GM13977 (cell line): ENCODE data around the gene PTK6.

Source experiments
- DNase-seq: peaks from one replicate; pipeline ENCODE4 v3.0.0; 2012; ENCODE audit warnings: low spot score
- CTCF ChIP-seq: IDR thresholded peaks from 2 replicates; pipeline ENCODE4 v1.5.1; 2012; ENCODE audit warnings: mild to moderate bottlenecking, control low read depth; ENCODE audit not compliant: insufficient read depth; ENCODE audit errors: extremely low read depth, missing control alignments
- in situ Hi-C: fragments of 300-500 bp; cut with MboI; formaldehyde crosslinking; loops from one replicate; pipeline ENCODE4 v1.12.0; 2022; ENCODE audit warnings: low sequenced_read_pairs, low pct_unique_long_range_greater_than_20kb, mixed read lengths, inconsistent platforms; ENCODE audit not compliant: unreplicated experiment

PTK6 gene

GRCh38 chr20:63525185-63525584 is 12.0 kb downstream of the PTK6 start:
- in situ Hi-C loops: no loop called here
- TF ChIP-seq CTCF: no peak
- no peak for DNase-seq

DNA sequence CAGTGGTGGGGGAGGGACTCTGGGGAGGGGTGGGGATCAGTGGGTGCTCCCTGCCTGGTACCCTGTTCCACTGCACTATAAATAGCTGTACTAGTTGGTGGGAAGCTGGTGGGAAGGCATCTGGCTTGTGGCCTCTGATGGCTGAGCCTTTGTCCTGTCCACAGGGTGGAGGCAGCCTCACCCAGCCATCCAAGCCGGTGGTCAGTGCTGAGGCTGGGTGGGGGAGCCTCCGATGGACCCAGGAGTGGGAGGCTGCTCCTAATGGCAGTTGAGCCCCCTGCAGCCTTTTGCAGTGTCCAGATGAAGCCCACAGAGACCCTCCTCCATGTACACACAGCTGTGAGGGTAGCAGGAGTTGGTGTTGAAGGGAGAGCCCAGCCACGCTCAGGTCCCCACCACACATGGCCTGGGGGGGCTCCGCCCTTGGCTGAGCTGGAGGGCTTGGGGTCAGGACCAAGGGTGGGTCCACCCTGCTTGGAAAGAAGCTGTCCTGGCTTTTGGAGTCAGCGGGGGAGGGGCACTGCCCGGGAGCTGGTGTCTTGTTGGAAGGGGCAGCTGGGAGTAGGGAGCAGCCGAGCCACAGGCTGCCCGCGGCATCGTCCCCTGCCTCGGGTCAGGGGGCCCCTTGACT is 14.1 kb downstream of the PTK6 start:
- in situ Hi-C loops: no loop called here
- DNase-seq: no peak
- no peak for TF ChIP-seq CTCF

DNA sequence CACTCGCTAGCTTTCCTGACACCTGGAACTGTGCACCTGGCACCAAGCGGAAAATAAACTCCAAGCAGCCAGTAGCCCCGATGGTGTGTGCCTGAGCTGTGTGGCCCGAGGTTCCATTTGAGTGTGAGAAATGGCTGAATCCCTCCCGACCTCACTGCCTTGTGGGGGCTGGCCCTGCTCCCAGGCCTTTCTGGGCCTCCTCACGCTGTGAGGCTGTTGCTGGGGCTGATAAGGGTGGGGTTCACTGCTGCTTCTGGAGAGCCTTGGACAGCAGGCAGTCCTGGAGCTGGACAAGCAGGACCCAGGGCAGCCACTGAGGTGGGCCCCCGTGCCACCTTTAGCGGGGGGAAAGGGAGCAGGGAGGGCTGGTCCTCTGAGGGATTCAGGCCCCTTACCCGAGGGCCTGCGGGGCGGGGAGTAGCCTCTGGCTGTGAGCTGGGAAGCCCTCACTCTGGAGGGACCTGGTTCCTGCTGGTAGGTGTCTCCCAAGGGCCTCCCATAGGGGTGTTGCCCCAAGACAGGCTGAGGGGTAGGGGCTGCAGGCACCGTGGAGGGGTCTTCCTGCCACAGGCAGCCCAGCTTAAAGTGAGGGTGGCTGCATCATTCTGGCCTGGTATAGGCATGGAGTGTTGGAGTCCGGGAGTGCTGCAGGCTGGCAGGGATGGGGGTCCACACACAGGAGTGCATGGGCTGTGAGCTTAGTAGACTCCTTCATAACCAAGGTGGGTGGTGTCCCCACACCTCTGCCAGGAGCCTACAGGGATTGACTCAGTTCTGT is 14.9 kb downstream of the PTK6 start:
- in situ Hi-C loops: no loop called here

GRCh38 chr20:63521602-63522001 is 15.6 kb downstream of the PTK6 start:
- DNase-seq: no peak
- in situ Hi-C loops: no loop called here
- TF ChIP-seq CTCF: no peak

More for the DNA sequence above, 14.9 kb downstream of the PTK6 start:
- TF ChIP-seq CTCF: no peak
- no peak for DNase-seq

DNA sequence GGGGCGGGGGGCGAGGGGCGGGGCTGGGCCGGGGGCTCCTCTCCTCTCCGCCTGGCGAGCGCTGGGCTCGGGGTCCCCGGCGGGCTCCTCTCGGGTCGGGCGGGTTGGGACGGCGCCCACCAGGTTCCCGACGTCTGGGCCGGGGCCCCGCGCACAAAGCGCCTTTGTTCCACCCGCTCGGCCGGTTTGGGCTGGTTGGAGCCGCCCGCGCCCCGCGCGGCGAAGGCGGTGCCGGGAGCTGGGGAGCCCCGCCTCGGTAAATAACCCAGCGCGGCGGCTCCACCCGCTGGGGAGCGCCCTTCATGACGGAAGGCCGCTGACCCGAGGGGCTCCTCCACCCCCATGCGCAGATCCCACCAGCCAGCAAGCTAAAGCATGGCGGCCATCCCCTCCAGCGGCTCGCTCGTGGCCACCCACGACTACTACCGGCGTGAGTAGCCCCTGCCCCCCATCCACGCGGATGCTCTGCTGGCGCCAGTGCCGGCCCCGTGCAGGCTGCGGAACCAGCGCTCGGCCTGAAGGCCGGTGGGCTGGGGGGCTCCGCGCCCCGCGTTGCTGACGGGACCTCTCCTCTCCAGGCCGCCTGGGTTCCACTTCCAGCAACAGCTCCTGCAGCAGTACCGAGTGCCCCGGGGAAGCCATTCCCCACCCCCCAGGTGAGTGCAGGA is 16.1 kb downstream of the PTK6 start:
- in situ Hi-C loops: no loop called here
- TF ChIP-seq CTCF: peak; percentile 22
- DNase-seq: peak; percentile 94

GRCh38 chr20:63520504-63520933 is 16.7 kb downstream of the PTK6 start, which contains the start of gene PPDPF:
Gene PPDPF, plus strand, starts transcription at chr20:63520765. Its CDS starts 544 bp downstream, at chr20:63521309.
- TF ChIP-seq CTCF: no peak
- in situ Hi-C loops: no loop called here
- peak; percentile 100 for DNase-seq
